ENCODE results near the gene GALNT18.

The GALNT18 gene

GRCh38 chr11:11251394-11251970, 370.3 kb downstream of the GALNT18 start:
- TF ChIP-seq CTCF (IDR thresholded peaks at IDR 0.05; ENCODE audit: control extremely low read depth, extremely low read depth, low read depth, missing control alignments): no peak
- CTCF ChIA-PET: interaction anchor here (1.1 to 1.6 kb wide), 6 partner anchors 9 to 548 kb away, joined by 3 to 6 read pairs (median 4); no protein-coding TSS in a partner anchor
- DNase-seq (ENCODE audit: extremely low spot score): no peak
- POLR2A ChIA-PET: no interaction called here

GRCh38 chr11:11250470-11250869, 371.3 kb downstream of the GALNT18 start:
- CTCF ChIA-PET: interaction anchor here (0.7 to 1.1 kb wide), 3 partner anchors 12 to 38 kb away, joined by 3 read pairs; no protein-coding TSS in a partner anchor
- POLR2A ChIA-PET: no interaction called here
- DNase-seq (ENCODE audit: extremely low spot score): no peak
- no peak for TF ChIP-seq CTCF (IDR thresholded peaks at IDR 0.05; ENCODE audit: control extremely low read depth, extremely low read depth, low read depth, missing control alignments)

- CTCF ChIA-PET: no interaction called here
These were observed 374.2 kb downstream of the GALNT18 start for GRCh38 chr11:11247576-11247975.

GRCh38 chr11:11247086-11247485, 374.7 kb downstream of the GALNT18 start:
- CTCF ChIA-PET: no interaction called here
- TF ChIP-seq CTCF (IDR thresholded peaks at IDR 0.05; ENCODE audit: control extremely low read depth, extremely low read depth, low read depth, missing control alignments): no peak
- POLR2A ChIA-PET: no interaction called here
- no peak for DNase-seq (ENCODE audit: extremely low spot score)

More at GRCh38 chr11:11247576-11247975, 374.2 kb downstream of the GALNT18 start:
- POLR2A ChIA-PET: no interaction called here
- no peak for TF ChIP-seq CTCF (IDR thresholded peaks at IDR 0.05; ENCODE audit: control extremely low read depth, extremely low read depth, low read depth, missing control alignments)
- DNase-seq (ENCODE audit: extremely low spot score): no peak

GRCh38 chr11:11246166-11246565, 375.6 kb downstream of the GALNT18 start:
- ChIA-PET CTCF (interaction anchor here (2.9 kb wide), 1 partner anchor 11 kb away, joined by 18 read pairs; no protein-coding TSS in a partner anchor), POLR2A (no interaction called here)
- no peak for DNase-seq (ENCODE audit: extremely low spot score)
- no peak for TF ChIP-seq CTCF (IDR thresholded peaks at IDR 0.05; ENCODE audit: control extremely low read depth, extremely low read depth, low read depth, missing control alignments)

GRCh38 chr11:11245453-11245852, 376.4 kb downstream of the GALNT18 start:
- no peak for TF ChIP-seq CTCF (IDR thresholded peaks at IDR 0.05; ENCODE audit: control extremely low read depth, extremely low read depth, low read depth, missing control alignments)

More at GRCh38 chr11:11245453-11245852, 376.4 kb downstream of the GALNT18 start:
- ChIA-PET POLR2A (no interaction called here), CTCF (interaction anchor here (1.3 to 2.9 kb wide), 3 partner anchors 11 to 452 kb away, joined by 3 to 18 read pairs (median 6); no protein-coding TSS in a partner anchor)
- DNase-seq (ENCODE audit: extremely low spot score): no peak
